Stimulated activated CD8-positive, alpha-beta memory T cell treated with anti-CD3 and anti-CD28 coated beads, Interleukin-12 subunit alpha, Interleukin-12 subunit beta, amount 100 ng/mL, for 4 hours (primary cell): Measurements from ENCODE around the gene S100A2.
"Not testable (repeated sequence)": the region's sequence is repeated elsewhere in the genome, so short reads cannot be mapped to it uniquely, and the experiment has no call there.

Source experiments
- DNase-seq: peaks from one replicate; pipeline ENCODE4 v3.0.0-alpha.2; 2020; ENCODE audit warnings: low read depth

Gene S100A2

GRCh38 chr1:153563483-153563901 lies 2.2 kb downstream of the S100A2 start:
- DNase-seq, result no peak

- DNase-seq, result not testable (repeated sequence)
These were observed 3.6 kb downstream of the S100A2 start for GRCh38 chr1:153562021-153562420.

GRCh38 chr1:153561466-153561985 lies 4.1 kb downstream of the S100A2 start:
- no peak for DNase-seq

DNA sequence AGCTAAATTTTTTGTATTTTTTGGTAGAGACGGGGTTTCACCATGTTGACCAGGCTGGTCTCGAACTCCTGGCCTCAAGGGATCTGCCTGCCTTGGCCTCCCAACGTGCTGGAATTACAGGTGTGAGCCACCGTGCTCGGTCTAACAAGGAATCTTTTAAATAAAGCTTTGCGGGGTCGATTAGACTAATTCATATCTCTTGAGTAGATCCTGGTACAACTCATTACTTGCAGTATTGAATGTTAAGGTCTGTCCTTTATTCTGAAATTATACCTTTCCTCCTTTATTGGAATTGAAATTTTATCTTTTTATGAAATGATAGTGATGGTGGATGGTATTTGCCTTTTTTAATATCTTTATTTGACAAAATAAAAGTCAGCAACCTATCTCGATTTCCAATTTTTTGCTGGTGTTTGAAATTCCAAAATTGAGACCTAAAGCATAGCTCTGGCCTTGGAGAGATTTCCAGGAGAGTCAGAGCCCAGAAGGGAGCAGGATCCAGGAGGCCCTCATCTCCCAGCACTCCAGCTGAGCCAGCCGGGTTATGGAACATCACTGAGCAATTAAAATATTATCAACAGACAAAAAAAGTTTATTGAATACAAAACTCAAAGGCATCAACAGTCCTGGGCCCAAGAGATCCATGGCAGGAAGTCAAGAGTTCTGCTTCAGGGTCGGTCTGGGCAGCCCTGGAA lies 4.7 kb downstream of the S100A2 start:
- no peak for DNase-seq

GRCh38 chr1:153560241-153560640 lies 5.4 kb downstream of the S100A2 start:
- DNase-seq, result no peak

- DNase-seq, result no peak
These were observed 7.8 kb downstream of the S100A2 start for GRCh38 chr1:153557877-153558276.

DNA sequence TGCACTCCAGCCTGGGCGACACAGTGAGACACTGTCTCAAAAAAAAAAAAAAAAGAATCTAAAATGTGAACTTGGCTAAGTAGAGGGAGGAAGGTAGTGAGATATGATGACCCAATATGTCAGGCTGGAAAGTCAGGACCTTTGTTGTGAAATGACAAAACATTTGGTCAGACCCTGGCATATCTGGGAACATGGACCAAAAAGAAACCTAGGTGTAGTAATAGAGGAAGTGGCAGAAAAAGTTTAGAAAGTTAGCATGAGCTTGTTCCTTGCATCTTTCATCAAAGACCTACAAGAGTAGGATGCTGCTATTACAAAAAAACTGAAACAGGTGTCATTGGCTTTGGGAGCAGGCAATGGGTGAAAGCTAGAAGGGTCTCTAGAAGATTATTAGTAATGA lies 9.3 kb downstream of the S100A2 start:
- DNase-seq, result no peak

- no peak for DNase-seq
These were observed 11.7 kb downstream of the S100A2 start for GRCh38 chr1:153553830-153554541.

DNA sequence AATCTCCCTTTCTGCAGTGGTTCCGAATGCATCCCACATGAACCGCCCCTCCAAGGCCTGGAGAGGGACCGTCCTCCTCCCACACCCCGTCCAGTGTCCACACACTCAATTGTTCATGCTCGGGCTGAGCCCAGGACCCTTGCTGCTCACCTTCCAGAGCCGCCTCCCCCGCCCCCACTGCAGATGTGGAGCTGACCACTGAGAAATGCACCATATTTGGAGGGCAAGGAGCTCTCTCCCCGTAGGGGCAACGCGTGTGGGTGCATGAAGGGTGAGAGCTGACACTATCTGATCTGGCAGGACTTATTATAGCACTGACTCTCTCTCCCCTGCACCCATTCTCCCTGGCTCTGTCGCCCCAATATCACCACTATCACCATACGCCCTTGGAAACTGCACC lies 12.5 kb downstream of the S100A2 start:
- DNase-seq, result no peak

DNA sequence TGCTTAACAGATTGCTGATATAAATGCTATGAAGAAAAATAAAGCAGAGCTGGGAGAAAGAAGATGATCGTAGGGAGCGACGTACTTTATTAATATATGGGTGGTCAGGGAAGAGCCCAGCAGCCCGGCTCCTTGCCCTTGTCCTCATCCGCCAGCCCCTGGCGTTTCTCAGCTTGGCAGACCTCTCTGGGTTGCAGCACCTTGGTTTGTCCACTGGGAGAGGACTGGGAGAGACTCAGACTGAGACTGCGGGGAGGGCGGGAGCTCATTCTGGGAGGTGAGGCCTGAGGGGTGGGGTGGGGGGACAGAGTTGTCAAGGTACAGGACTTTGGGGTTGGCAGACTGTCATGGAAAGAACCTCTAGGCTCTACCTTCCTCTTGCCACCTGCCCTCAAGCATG lies 13.3 kb downstream of the S100A2 start:
- no peak for DNase-seq

DNA sequence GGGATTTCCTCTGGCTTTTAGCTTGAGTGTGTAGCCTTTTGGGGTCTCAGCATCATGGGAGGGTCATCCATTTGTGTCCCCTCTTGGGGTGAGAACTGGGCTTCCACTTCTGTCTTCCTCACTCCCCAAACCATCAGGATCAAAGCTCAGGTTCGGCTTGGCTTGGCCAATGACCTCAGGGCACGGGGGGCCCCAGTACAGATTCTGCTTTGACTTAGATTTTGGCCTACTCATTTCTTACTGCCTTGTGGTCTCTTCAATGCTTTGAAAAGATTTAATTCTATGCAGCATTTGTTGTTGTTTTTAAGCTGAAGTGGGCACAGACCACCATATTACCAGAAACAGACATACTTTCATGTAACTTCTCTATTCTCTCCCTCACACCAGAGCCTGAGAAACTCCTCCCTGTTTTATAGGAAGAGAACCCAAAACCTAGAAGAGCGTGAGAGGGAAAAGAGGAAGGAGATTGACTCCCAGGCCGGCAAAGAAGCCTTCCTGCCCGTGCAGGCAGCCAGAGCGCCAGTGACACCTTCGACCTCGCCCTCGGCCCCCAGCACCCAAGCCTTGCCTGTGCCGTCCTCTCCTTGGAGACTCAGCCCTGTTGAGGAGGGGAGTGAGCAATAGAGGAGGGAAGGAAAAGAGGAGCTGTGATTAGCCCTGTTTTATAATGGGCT lies 14.7 kb downstream of the S100A2 start:
- no peak for DNase-seq

- no peak for DNase-seq
These were observed 15.3 kb downstream of the S100A2 start for GRCh38 chr1:153550398-153550758.

DNA sequence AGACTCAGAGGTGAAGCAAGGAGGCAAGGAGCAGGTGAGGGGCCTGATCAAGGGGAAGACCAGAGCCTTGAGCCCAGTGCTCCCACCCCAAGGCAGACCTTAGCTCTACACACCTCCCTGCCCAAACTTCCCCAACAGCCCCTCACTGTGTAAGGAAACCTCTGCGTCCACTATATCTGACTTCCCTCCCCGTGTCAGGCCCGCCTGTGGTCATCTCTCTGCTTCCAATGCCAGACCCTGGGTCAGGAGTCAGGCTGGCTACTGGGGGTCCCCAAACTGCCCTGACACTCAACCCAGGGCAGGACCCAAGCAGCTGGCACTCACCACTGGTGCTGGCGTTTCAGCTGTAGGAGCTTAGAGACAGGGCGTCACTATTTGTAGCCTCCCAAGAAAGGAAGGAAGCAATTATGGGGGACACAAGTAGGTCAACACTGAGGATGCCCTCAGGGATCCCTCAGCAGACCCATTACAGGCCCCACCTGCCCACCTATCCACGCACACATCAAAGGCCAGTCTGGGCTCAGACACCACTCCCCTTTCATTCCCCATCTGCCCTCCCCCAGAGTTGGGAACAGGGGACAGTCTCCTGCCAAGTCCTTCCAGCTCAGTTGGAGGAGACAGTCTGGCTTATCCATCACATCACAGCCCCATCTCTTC lies 15.8 kb downstream of the S100A2 start:
- DNase-seq, result no peak

GRCh38 chr1:153548722-153549688 lies 16.6 kb downstream of the S100A2 start, which contains the start of gene S100A3:
Gene S100A3 (minus strand): TSS chr1:153549258. CDS start chr1:153548485, 773 bp downstream.
- DNase-seq, result no peak

DNA sequence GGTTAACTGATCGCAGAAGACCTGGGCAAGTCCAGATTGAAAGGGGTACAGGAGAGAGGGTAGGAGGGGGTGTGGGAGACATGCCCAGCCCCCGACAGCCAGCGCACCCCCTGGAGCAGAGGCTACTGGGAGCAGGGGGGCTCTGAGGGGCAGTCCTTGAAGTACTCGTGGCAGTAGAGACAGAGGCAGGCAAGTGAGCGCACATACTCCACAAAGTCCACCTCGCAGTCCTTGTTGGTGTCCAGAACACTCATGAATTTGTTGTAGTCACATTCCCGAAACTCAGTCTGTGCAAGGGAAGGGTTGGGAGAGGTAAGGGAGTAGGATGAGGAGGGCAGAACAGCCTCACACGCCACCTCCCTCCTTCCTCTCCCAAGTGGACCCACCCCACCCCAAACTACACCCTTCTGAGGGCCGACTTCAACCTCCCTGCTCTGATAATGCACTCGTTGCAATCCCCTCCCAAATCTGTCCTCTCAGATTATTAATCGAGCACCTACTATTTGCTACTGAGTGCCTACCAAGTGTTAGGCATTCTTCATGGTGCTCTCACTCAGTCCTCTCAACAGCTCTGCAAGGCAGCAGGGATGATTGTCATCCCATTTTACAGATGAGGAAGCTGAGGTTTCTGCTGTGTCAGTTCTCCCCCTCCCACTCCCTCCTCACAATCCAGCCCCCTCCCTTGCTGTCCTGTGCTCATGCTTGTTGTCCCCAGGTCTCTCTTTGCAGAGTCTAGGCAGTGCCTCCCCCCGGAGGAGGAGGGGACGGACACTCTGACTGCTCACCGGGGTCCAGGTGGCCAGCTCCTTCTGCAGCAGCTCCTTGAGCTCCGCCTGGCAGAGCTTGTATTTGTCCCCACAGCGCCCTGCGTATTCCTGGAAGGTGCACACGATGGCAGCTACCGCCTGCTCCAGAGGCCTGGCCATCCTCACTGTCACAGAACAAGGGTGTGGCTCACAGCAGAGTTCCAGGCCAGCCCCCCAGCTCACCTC lies 17.8 kb downstream of the S100A2 start:
- no peak for DNase-seq

- no peak for DNase-seq
These were observed 18.7 kb downstream of the S100A2 start for GRCh38 chr1:153546796-153547559.

- DNase-seq, result no peak
These were observed 19.3 kb downstream of the S100A2 start for GRCh38 chr1:153546371-153546770.

DNA sequence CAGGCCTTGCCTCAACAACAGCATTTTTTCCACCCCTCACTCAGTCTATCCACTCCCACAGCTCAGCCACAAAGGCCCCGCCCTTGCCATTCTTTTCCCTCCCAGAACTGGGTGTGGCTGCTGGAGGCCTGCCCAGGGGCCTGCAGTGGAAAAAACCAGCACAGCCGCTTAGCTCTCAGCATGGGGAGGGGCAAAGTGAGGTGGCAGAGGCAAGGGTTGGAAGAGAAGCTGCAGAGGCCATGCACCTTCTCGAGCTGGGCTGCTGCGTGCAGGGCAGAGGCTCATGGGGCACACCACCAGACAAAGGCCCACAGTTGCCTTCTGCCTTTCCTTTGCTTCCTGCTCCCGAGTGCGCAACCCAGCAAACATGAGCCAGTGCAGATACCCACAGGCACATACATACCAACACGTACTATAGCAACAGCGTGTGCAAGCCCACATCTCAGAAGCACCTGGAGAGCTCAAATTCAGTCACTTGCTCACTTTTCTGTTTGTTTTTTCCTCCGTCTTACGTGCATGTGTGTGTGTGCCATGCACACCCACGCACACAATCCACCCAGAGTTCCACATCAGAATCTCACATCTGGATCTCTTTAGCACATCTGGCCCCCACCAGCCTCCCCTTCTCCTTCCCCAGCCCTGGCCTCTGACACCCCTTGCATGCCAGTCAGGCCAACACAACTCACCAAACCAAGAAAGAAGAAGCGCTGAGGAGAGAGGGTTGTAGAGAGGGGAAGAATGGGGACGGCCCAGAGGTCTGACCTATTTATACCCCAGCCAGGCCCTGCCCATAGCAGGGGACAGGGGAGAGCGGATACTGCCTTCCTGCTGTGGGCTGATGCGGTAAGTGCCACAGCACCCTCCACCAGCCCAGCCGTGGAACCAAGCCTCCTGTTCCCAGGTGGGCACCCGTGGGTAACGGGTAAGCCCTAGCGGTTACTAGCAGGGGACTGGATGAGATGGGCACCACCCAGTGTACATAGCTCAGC lies 20.3 kb downstream of the S100A2 start, which contains the start of gene S100A4:
Gene S100A4, minus strand, starts transcription at position 740 of the 989 bp plus-strand sequence. CDS start 1,012 bp downstream, outside the sequence.
- peak; percentile 76 for DNase-seq
